HepG2 (cell line): ENCODE measurements around the gene KRT82. TPM values are rescaled to one million over a fixed set of nuclear protein-coding genes. Genes with fewer than 3 reads are reported as not detected.

ENCODE experiments used
- ATAC-seq: fragments of 200-7000 bp; cut with Tn5 transposase; 3 replicates; pipeline ENCODE4 v1.9.1; 2020; ENCODE audit warnings: mild to moderate bottlenecking, moderate library complexity
- BruUV-seq: library from RNA; stranded (reverse); fragments of 400-500 nt; replicated peaks from 2 replicates; lab custom pipeline; 2021; lab: Mats Ljungman, UMichigan
- CTCF ChIA-PET: fragments of 300-600 bp; formaldehyde crosslinking; extraction: SDS; loops from one replicate; lab custom pipeline; 2021; ENCODE audit warnings: low total read pairs, inconsistent platforms, low intra/inter-chr PET ratio; lab: Yijun Ruan, JAX
- POLR2A ChIA-PET: fragments of 350-600 bp; sonication (Branson Sonifier 250); formaldehyde crosslinking; loops from one replicate; lab custom pipeline; 2020; ENCODE audit warnings: antibody characterized with exemption, inconsistent platforms; lab: Yijun Ruan, JAX
- DNase-seq: peaks from one replicate; pipeline ENCODE4 v3.0.0-alpha.2; 2015; ENCODE audit warnings: low spot score
- FAIRE-seq: peaks from 3 replicates; lab custom pipeline; 2011; peaks lifted over from hg19 to GRCh38; lab: Jason Lieb, UNC
- H2AFZ ChIP-seq: one replicate; pipeline ENCODE4 v1.6.1; 2011; ENCODE audit warnings: low read length, inconsistent platforms
- H3K27ac ChIP-seq: fragments of 300-600 bp; 3 replicates; pipeline ENCODE4 v1.8.0; 2011; ENCODE audit warnings: mixed run types, mild to moderate bottlenecking, mixed read lengths, low read length, inconsistent platforms; ENCODE audit not compliant: insufficient read depth; ENCODE audit errors: extremely low read length
- H3K27me3 ChIP-seq, 2 experiments: fragments of 200-600 bp in 1 of 2; 2 replicates in 1 of 2; 3 replicates in 1 of 2; pipeline versions ENCODE4 v1.6.0 to v1.8.0; 2011; ENCODE audit warnings: low read length in 2 of 2, mild to moderate bottlenecking in 2 of 2, moderate library complexity in 2 of 2, inconsistent platforms in 1 of 2; ENCODE audit not compliant: insufficient read depth in 2 of 2, control insufficient read depth in 1 of 2
- H3K36me3 ChIP-seq, 2 experiments: fragments of 200-600 bp in 1 of 2; replicated peaks in 1 of 2; 2 replicates in 1 of 2; 3 replicates in 1 of 2; pipeline versions ENCODE4 v1.5.1 to v1.8.0; 2011; ENCODE audit warnings: low read length in 2 of 2, inconsistent platforms in 1 of 2; ENCODE audit not compliant: insufficient read depth in 2 of 2, control insufficient read depth in 1 of 2
- H3K4me1 ChIP-seq: 2 replicates; pipeline ENCODE4 v1.5.1; 2012; ENCODE audit warnings: low read length, inconsistent platforms; ENCODE audit not compliant: insufficient read depth
- H3K4me2 ChIP-seq: 2 replicates; pipeline ENCODE4 v1.6.0; 2011; ENCODE audit warnings: low read depth, low read length, inconsistent platforms
- H3K4me3 ChIP-seq, 3 experiments: fragments of 200-600 bp in 1 of 3; sonication (generic), shearing (Covaris generic) in 1 of 3; replicated peaks in 1 of 3; 2 replicates each; pipeline ENCODE4 v1.5.1; 2011 to 2016; ENCODE audit warnings: low read length in 3 of 3, inconsistent platforms in 2 of 3, low read depth in 2 of 3, mild to moderate bottlenecking in 2 of 3, control low read depth in 1 of 3, mixed read lengths in 1 of 3; ENCODE audit not compliant: insufficient read depth in 1 of 3
- H3K79me2 ChIP-seq: one replicate; pipeline ENCODE4 v1.6.1; 2011; ENCODE audit warnings: low read length, inconsistent platforms; ENCODE audit not compliant: insufficient read depth
- H3K9ac ChIP-seq: 2 replicates; pipeline ENCODE4 v1.6.0; 2011; ENCODE audit warnings: mild to moderate bottlenecking, low read depth, low read length, inconsistent platforms; ENCODE audit not compliant: insufficient read depth
- H3K9me3 ChIP-seq: 2 replicates; pipeline ENCODE4 v1.5.1; 2012; ENCODE audit warnings: mild to moderate bottlenecking, low read length
- H4K20me1 ChIP-seq: 2 replicates; pipeline ENCODE4 v1.6.0; 2011; ENCODE audit warnings: inconsistent platforms, mild to moderate bottlenecking, low read length, moderate library complexity; ENCODE audit not compliant: insufficient read depth
- EP300 ChIP-seq, 3 experiments: sonication (generic) in 1 of 3; formaldehyde crosslinking in 1 of 3; IDR thresholded peaks; 2 replicates each; pipeline versions ENCODE4 v1.5.1 to v1.6.1; 2011 to 2020; ENCODE audit warnings: low read depth in 2 of 3, low read length in 2 of 3, borderline replicate concordance in 1 of 3, improper control_type of control experiment in 1 of 3, mild to moderate bottlenecking in 1 of 3, missing genetic modification reagents in 1 of 3, moderate library complexity in 1 of 3
- HOXD1 ChIP-seq: sonication (generic); formaldehyde crosslinking; IDR thresholded peaks from 2 replicates; pipeline ENCODE4 v1.5.0; 2020; ENCODE audit warnings: missing genetic modification reagents
- JUN ChIP-seq: sonication (generic); formaldehyde crosslinking; IDR thresholded peaks from 2 replicates; pipeline ENCODE4 v1.4.0; 2020; ENCODE audit warnings: mild to moderate bottlenecking, missing genetic modification reagents
- MATR3 ChIP-seq: sonication (generic); formaldehyde crosslinking; IDR thresholded peaks from 2 replicates; pipeline ENCODE4 v1.4.0; 2020; ENCODE audit warnings: missing genetic modification reagents
- NFATC3 ChIP-seq: sonication (generic); formaldehyde crosslinking; IDR thresholded peaks from 2 replicates; pipeline ENCODE4 v1.5.1; 2020; ENCODE audit warnings: mild to moderate bottlenecking, missing genetic modification reagents
- RAD51 ChIP-seq: fragments of 450-650 bp; IDR thresholded peaks from 2 replicates; pipeline ENCODE4 v1.6.1; 2016; ENCODE audit warnings: borderline replicate concordance
- REPIN1 ChIP-seq: sonication (generic); formaldehyde crosslinking; IDR thresholded peaks from 2 replicates; pipeline ENCODE4 v1.8.0; 2022; ENCODE audit warnings: missing genetic modification reagents, low read depth, mild to moderate bottlenecking, borderline replicate concordance
- SUZ12 ChIP-seq: fragments of 150-350 bp; IDR thresholded peaks from 2 replicates; pipeline ENCODE4 v1.6.1; 2014; ENCODE audit warnings: low read depth, low read length
- XRCC5 ChIP-seq: fragments of 200-400 bp; formaldehyde crosslinking; optimal IDR thresholded peaks from 2 replicates; pipeline ENCODE3; 2017; ENCODE audit warnings: mild to moderate bottlenecking, low read length
- ZNF230 ChIP-seq: sonication (generic); formaldehyde crosslinking; IDR thresholded peaks from 2 replicates; pipeline ENCODE4 v1.4.0; 2020; ENCODE audit warnings: mild to moderate bottlenecking, missing genetic modification reagents
- ZNF567 ChIP-seq: sonication (generic); formaldehyde crosslinking; IDR thresholded peaks from 2 replicates; pipeline ENCODE4 v1.8.1; 2023; ENCODE audit warnings: mild to moderate bottlenecking, missing genetic modification reagents, borderline replicate concordance
- WGBS: methylation state at CpG from one replicate; pipeline ENCODE4 v1.1.6; 2017; ENCODE audit warnings: low lambda C conversion rate; 5-methylcytosine and 5-hydroxymethylcytosine counted together
- in situ Hi-C: cut with HindIII; loops from 2 replicates; pipeline ENCODE4 v1.10.0; 2017; ENCODE audit warnings: low pct_unique_long_range_greater_than_20kb; ENCODE audit not compliant: extremely low pct_ligation_motif_present
- intact Hi-C: fragments of 100-400 bp; cut with micrococcal nuclease; formaldehyde crosslinking; loops from one replicate; pipeline ENCODE4 v1.10.0; 2022; ENCODE audit not compliant: unreplicated experiment
- polyA plus RNA-seq, 8 experiments: library from polyadenylated mRNA; depleted of rRNA in 3 of 8; stranded (reverse) in 7 of 8; unstranded in 1 of 8; fragments of >200 nt; fragmentation: Illumina TruSeq in 4 of 8; extraction: Trizol in 4 of 8; gene quantifications; 2 replicates each; pipeline versions ENCODE4 v1.2.1 to v1.2.3, GENCODE V29; 2011 to 2016; ENCODE audit warnings: low read depth in 4 of 8, missing spikeins in 1 of 8, mixed read lengths in 1 of 8; ENCODE audit not compliant: insufficient read depth in 1 of 8
- total RNA-seq, 5 experiments: library from RNA; depleted of rRNA; stranded (reverse); fragments of >200 nt; fragmentation: Illumina TruSeq; extraction: Trizol; gene quantifications; 2 replicates each; pipeline ENCODE4 v1.2.3, GENCODE V29; 2016; ENCODE audit warnings: low read depth in 1 of 5
- TF ChIP-seq, protein P1 (sequence below): sonication (generic); formaldehyde crosslinking; conservative IDR thresholded peaks from 2 replicates; pipeline ENCODE4 v1.8.0; 2022; ENCODE audit warnings: low read depth, missing genetic modification reagents
- TF ChIP-seq, protein P2 (sequence below): sonication (generic); formaldehyde crosslinking; IDR thresholded peaks from 2 replicates; pipeline ENCODE4 v1.8.0; 2022; ENCODE audit warnings: mild to moderate bottlenecking, missing genetic modification reagents, moderate library complexity

KRT82 gene
- total and polyA plus RNA-seq, 2 of the 13 experiments (the other 11 are each of a cell fraction or from before 2014, with no cell fraction given) = not detected

DNA sequence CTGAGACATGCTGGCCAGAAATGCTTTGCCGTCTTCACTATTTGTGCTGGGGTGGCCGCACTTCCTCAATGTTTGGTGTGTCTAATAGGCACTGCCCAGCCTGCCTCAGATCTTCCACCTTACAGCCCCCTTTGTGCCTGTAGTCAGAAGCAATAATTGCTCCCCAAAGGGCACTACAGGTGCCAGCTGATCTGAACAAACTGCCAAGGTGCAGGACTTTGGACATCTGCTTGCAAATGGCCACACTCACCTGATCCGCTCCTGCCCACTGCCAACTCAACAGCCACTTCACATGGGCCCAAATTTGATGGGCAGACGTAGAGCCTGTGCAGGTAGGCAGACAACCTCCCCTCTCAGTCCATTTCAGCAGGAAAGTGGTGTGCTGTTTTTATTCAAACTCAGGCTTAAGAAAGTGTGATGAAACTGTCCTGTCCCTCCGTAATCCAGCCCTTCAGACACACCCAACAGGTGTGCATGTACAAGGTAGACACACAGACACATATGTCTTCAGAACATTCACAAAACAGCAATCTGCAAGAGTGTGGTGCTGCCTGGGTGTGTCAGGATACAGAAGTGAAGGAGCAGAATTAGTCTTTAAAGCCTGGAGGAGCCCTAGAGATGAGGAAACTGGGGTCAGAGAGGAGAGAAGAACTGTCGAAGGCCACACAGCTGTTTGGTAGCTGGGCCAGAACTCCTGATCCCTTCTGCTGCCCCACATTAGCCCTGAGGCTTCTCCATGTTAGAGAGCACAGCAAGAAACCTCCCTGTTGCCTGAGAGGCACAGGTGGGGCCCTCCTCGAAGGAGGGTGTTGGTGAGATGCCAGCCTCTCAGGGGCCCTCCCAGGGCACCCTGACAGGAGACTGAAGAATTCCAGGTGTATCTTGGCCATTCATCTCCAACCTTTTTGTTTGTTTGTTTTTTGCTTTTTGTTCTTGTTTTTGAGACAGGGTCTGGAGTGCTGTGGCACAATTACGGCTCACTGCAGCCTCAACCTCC is 32.5 kb upstream of the KRT82 start:
- Histone ChIP-seq H4K20me1 (no peaks in the 10 kb centered on the region), H3K79me2 (no peaks in the 10 kb centered on the region), H3K4me3 (no peak overlapping the region), H3K27ac (no peak overlapping the region), H2AFZ (no peak overlapping the region), H3K36me3 (no peaks in the 10 kb centered on the region), H3K9ac (no peak overlapping the region)
- ATAC-seq = no peak
- in situ Hi-C loops = no loop called here
- FAIRE-seq = no peak
- no peak for DNase-seq
- TF ChIP-seq NFATC3 (CRISPR knock-in tag) (no peak), REPIN1 (CRISPR knock-in tag) (no peak), XRCC5 (no peak), ZNF230 (no peak), JUN (CRISPR knock-in tag) (no peak), ZNF567 (no peak), EP300 (IDR thresholded peaks at IDR 0.05; ENCODE audit: low read depth in 2 of 2, low read length in 2 of 2) (no peak), EP300 (CRISPR knock-in tag; IDR thresholded peaks at IDR 0.05; ENCODE audit: borderline replicate concordance) (no peak), MATR3 (CRISPR knock-in tag) (no peak), RAD51 (no peak), SUZ12 (no peak), HOXD1 (CRISPR knock-in tag) (no peak)
- TF ChIP-seq, protein P1, sequence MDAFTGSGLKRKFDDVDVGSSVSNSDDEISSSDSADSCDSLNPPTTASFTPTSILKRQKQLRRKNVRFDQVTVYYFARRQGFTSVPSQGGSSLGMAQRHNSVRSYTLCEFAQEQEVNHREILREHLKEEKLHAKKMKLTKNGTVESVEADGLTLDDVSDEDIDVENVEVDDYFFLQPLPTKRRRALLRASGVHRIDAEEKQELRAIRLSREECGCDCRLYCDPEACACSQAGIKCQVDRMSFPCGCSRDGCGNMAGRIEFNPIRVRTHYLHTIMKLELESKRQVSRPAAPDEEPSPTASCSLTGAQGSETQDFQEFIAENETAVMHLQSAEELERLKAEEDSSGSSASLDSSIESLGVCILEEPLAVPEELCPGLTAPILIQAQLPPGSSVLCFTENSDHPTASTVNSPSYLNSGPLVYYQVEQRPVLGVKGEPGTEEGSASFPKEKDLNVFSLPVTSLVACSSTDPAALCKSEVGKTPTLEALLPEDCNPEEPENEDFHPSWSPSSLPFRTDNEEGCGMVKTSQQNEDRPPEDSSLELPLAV = no peak
- TF ChIP-seq, protein P2, sequence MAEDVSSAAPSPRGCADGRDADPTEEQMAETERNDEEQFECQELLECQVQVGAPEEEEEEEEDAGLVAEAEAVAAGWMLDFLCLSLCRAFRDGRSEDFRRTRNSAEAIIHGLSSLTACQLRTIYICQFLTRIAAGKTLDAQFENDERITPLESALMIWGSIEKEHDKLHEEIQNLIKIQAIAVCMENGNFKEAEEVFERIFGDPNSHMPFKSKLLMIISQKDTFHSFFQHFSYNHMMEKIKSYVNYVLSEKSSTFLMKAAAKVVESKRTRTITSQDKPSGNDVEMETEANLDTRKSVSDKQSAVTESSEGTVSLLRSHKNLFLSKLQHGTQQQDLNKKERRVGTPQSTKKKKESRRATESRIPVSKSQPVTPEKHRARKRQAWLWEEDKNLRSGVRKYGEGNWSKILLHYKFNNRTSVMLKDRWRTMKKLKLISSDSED (CRISPR knock-in tag) = no peak
- TF ChIP-seq, all 625 proteins: peak for 0
- CTCF ChIA-PET = no interaction called here
- Histone ChIP-seq H3K4me2 (no peak overlapping the region), H3K9me3 (no peaks in the 10 kb centered on the region), H3K4me1 (peaks cover 13% of the 10 kb centered on the region), H3K27me3 (peaks cover 0 to 1% of the 10 kb centered on the region in 2 experiments; a peak in 3 of 5 replicates)
- intact Hi-C loops = no loop called here
- 35% methylated on average over 5 of the region's 8 CpGs for WGBS
- POLR2A ChIA-PET = no interaction called here
- no TSS peak for BruUV-seq
